ENCODE results near the gene ABLIM1. TPM values are rescaled to one million over a fixed set of nuclear protein-coding genes. Genes with fewer than 3 reads are reported as not detected.
A peak's percentile ranks its signal among the peaks of the same experiment; 100 is the strongest.

The ABLIM1 gene
- polyA plus RNA-seq, 2 donors: 104 to 121 TPM

DNA sequence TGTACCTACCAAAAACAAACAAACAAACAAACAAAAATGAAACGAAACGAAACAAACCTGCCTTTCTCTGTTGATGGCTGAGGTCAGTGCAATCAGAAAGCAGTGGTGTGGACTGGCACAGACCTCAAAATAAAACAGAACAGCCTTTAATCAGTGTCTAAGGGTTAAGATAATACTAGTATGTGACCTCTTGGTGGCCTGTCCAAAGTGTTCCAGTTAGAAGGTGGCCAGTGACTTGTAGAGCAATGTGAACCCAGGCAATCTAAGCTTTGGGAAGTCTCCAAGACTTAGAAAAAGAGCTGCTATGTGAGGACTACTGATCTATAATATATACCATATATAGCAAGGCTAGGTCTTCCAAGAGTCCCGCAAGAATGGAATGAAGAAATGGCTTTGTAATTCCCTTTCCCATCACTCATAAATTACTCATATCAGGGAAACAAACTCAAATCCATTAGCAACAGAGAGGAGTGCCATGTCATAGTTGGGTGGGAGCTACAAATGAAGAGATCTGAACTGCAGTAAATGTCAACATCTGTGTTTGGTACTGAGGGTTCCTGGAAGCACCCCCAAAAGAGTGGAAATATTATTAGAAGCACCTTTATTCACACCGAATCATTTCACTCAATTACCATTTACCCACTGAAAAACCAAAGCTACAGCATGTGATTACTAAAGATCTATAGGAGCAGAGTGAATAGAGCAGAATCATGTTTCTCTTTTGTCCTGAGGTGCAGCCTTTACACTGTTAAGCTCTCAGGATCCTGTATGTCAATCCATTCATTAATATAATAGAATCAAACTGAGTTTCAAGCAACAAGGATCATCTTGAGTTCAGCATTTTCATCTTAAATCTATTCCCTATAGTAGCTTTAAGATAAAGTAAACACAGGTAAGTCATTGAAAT, 28.0 kb downstream of the ABLIM1 start:
- WGBS, 2 donors: 72 to 74% methylated on average over 4 of the region's 4 CpGs
- Histone ChIP-seq H3K36me3 (ENCODE audit: control insufficient read depth in 2 of 2, insufficient read depth in 2 of 2, low read length in 1 of 2) (no peaks in the 10 kb centered on the region), H3K27ac (ENCODE audit: low read depth in 2 of 2, low read length in 1 of 2) (peak overlapping the region in 1 of 2 donors; percentile 53), H3K27me3 (ENCODE audit: control insufficient read depth in 1 of 2, insufficient read depth in 2 of 2, low read length in 2 of 2) (no peaks in the 10 kb centered on the region), H3K4me1 (ENCODE audit: control insufficient read depth in 2 of 2, insufficient read depth in 2 of 2, low read length in 1 of 2) (peaks cover 0 to 7% of the 10 kb centered on the region in 2 donors), H3K9me3 (ENCODE audit: control insufficient read depth in 2 of 2, insufficient read depth in 1 of 2, low read depth in 1 of 2, low read length in 1 of 2) (no peaks in the 10 kb centered on the region), H3K4me3 (ENCODE audit: low read depth in 1 of 2, low read length in 2 of 2) (peak overlapping the region in 1 of 2 donors; percentile 79)

GRCh38 chr10:114629083-114629823, 28.8 kb downstream of the ABLIM1 start:
- Histone ChIP-seq H3K4me1 (ENCODE audit: control insufficient read depth in 2 of 2, insufficient read depth in 2 of 2, low read length in 1 of 2) (peaks cover 0 to 6% of the 10 kb centered on the region in 2 donors), H3K27ac (ENCODE audit: low read depth in 2 of 2, low read length in 1 of 2) (peak overlapping the region in 1 of 2 donors; percentile 53), H3K4me3 (ENCODE audit: low read depth in 1 of 2, low read length in 2 of 2) (peak overlapping the region in 1 of 2 donors; percentile 79)

GRCh38 chr10:114628106-114628505, 30.0 kb downstream of the ABLIM1 start:
- Histone ChIP-seq H3K27me3 (ENCODE audit: control insufficient read depth in 1 of 2, insufficient read depth in 2 of 2, low read length in 2 of 2) (no peaks in the 10 kb centered on the region), H3K4me3 (ENCODE audit: low read depth in 1 of 2, low read length in 2 of 2) (no peak overlapping the region), H3K36me3 (ENCODE audit: control insufficient read depth in 2 of 2, insufficient read depth in 2 of 2, low read length in 1 of 2) (no peaks in the 10 kb centered on the region), H3K9me3 (ENCODE audit: control insufficient read depth in 2 of 2, insufficient read depth in 1 of 2, low read depth in 1 of 2, low read length in 1 of 2) (no peaks in the 10 kb centered on the region), H3K27ac (ENCODE audit: low read depth in 2 of 2, low read length in 1 of 2) (no peak overlapping the region), H3K4me1 (ENCODE audit: control insufficient read depth in 2 of 2, insufficient read depth in 2 of 2, low read length in 1 of 2) (peaks cover 0 to 6% of the 10 kb centered on the region in 2 donors)
- WGBS, 2 donors: 94 to 95% methylated on average over 3 of the region's 3 CpGs

More at GRCh38 chr10:114629083-114629823, 28.8 kb downstream of the ABLIM1 start:
- 86 to 87% methylated on average over 9 of the region's 9 CpGs for WGBS, 2 donors
- no peaks in the 10 kb centered on the region for H3K9me3 ChIP-seq (ENCODE audit: control insufficient read depth in 2 of 2, insufficient read depth in 1 of 2, low read depth in 1 of 2, low read length in 1 of 2)
- H3K36me3 ChIP-seq (ENCODE audit: control insufficient read depth in 2 of 2, insufficient read depth in 2 of 2, low read length in 1 of 2): no peaks in the 10 kb centered on the region
- no peaks in the 10 kb centered on the region for H3K27me3 ChIP-seq (ENCODE audit: control insufficient read depth in 1 of 2, insufficient read depth in 2 of 2, low read length in 2 of 2)

DNA sequence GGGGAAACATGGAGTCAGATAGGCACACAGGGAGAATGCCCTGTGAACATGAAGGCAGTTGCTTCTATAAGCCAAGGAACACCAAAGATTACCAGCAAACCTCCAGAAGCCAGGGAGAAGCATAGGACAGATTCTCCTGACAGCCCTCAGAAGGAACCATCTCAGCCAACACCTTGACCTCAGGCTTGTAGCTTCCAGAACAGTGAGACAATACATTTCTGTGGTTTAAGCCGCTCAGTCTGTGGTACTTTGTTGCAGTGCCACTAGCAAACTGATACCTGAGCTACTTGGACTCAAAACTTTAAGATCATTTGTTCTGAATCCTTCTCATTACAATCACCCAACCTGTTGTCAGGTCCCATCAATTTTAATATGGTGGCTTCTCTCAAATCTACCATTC, 31.2 kb downstream of the ABLIM1 start:
- peak overlapping the region; percentile 35 to 40 for H3K27ac ChIP-seq (ENCODE audit: low read depth in 2 of 2, low read length in 1 of 2)
- H3K4me1 ChIP-seq (ENCODE audit: control insufficient read depth in 2 of 2, insufficient read depth in 2 of 2, low read length in 1 of 2): peaks cover 0 to 4% of the 10 kb centered on the region in 2 donors
- H3K36me3 ChIP-seq (ENCODE audit: control insufficient read depth in 2 of 2, insufficient read depth in 2 of 2, low read length in 1 of 2): no peaks in the 10 kb centered on the region
- H3K9me3 ChIP-seq (ENCODE audit: control insufficient read depth in 2 of 2, insufficient read depth in 1 of 2, low read depth in 1 of 2, low read length in 1 of 2): no peaks in the 10 kb centered on the region
- no peak overlapping the region for H3K4me3 ChIP-seq (ENCODE audit: low read depth in 1 of 2, low read length in 2 of 2)
- WGBS, 2 donors: 94 to 100% methylated on average over 1 of the region's 1 CpG
- no peaks in the 10 kb centered on the region for H3K27me3 ChIP-seq (ENCODE audit: control insufficient read depth in 1 of 2, insufficient read depth in 2 of 2, low read length in 2 of 2)

DNA sequence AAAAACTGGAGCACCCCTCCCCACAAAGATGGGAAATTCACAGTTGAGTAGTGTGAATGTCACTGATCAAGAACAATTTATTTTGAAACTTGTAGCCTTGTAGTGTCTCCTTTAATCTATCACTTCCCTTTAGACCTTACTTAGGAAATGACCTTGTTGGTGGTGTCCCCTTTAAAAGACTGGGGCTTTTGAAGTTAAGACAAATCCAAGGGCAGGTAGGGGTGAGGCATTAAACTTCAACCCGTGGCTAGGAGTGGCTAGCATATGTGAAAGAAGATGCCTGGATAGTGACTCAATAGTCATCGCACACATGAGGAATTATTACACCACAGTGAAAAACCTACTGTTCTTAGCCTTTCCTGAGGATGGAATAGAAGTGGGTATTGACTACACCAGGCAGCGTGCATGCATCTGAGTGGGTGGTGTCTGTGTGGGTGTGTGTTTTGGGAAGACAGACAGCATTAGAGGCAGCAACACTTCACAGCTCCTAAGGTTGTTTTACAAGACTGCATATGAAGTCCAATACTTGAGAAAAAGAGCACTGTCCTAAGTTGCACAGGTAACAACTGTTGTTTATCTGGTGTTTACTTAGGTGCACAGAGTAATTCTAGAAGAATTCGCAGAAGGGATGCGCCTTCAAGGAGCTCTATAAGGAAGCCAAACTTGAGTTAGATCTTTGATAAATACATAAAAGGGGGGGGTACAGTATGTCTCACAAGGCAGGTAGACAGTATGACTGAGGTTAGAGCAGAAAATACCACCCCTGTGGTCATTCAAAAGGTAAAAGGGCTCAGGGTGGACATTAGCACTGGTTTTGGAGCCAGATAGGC, 32.9 kb downstream of the ABLIM1 start:
- Histone ChIP-seq H3K4me3 (ENCODE audit: low read depth in 1 of 2, low read length in 2 of 2) (no peak overlapping the region), H3K9me3 (ENCODE audit: control insufficient read depth in 2 of 2, insufficient read depth in 1 of 2, low read depth in 1 of 2, low read length in 1 of 2) (no peaks in the 10 kb centered on the region), H3K27me3 (ENCODE audit: control insufficient read depth in 1 of 2, insufficient read depth in 2 of 2, low read length in 2 of 2) (no peaks in the 10 kb centered on the region), H3K36me3 (ENCODE audit: control insufficient read depth in 2 of 2, insufficient read depth in 2 of 2, low read length in 1 of 2) (no peaks in the 10 kb centered on the region), H3K4me1 (ENCODE audit: control insufficient read depth in 2 of 2, insufficient read depth in 2 of 2, low read length in 1 of 2) (peaks cover 0 to 6% of the 10 kb centered on the region in 2 donors), H3K27ac (ENCODE audit: low read depth in 2 of 2, low read length in 1 of 2) (peak overlapping the region; percentile 76 to 77)
- WGBS, 2 donors: 74 to 78% methylated on average over 5 of the region's 5 CpGs

GRCh38 chr10:114624422-114624821, 33.7 kb downstream of the ABLIM1 start:
- H3K36me3 ChIP-seq (ENCODE audit: control insufficient read depth in 2 of 2, insufficient read depth in 2 of 2, low read length in 1 of 2): no peaks in the 10 kb centered on the region
- WGBS, 2 donors: 66 to 75% methylated on average over 2 of the region's 2 CpGs
- no peaks in the 10 kb centered on the region for H3K27me3 ChIP-seq (ENCODE audit: control insufficient read depth in 1 of 2, insufficient read depth in 2 of 2, low read length in 2 of 2)
- H3K27ac ChIP-seq (ENCODE audit: low read depth in 2 of 2, low read length in 1 of 2): peak overlapping the region; percentile 91 to 95
- no peaks in the 10 kb centered on the region for H3K9me3 ChIP-seq (ENCODE audit: control insufficient read depth in 2 of 2, insufficient read depth in 1 of 2, low read depth in 1 of 2, low read length in 1 of 2)
- peaks cover 0 to 6% of the 10 kb centered on the region in 2 donors for H3K4me1 ChIP-seq (ENCODE audit: control insufficient read depth in 2 of 2, insufficient read depth in 2 of 2, low read length in 1 of 2)
- no peak overlapping the region for H3K4me3 ChIP-seq (ENCODE audit: low read depth in 1 of 2, low read length in 2 of 2)

GRCh38 chr10:114623661-114624294, 34.3 kb downstream of the ABLIM1 start:
- Histone ChIP-seq H3K36me3 (ENCODE audit: control insufficient read depth in 2 of 2, insufficient read depth in 2 of 2, low read length in 1 of 2) (no peaks in the 10 kb centered on the region), H3K27ac (ENCODE audit: low read depth in 2 of 2, low read length in 1 of 2) (peak overlapping the region; percentile 91 to 95), H3K9me3 (ENCODE audit: control insufficient read depth in 2 of 2, insufficient read depth in 1 of 2, low read depth in 1 of 2, low read length in 1 of 2) (no peaks in the 10 kb centered on the region), H3K27me3 (ENCODE audit: control insufficient read depth in 1 of 2, insufficient read depth in 2 of 2, low read length in 2 of 2) (no peaks in the 10 kb centered on the region), H3K4me1 (ENCODE audit: control insufficient read depth in 2 of 2, insufficient read depth in 2 of 2, low read length in 1 of 2) (peaks cover 0 to 7% of the 10 kb centered on the region in 2 donors), H3K4me3 (ENCODE audit: low read depth in 1 of 2, low read length in 2 of 2) (no peak overlapping the region)
- WGBS, 2 donors: 16 to 23% methylated on average over 2 of the region's 2 CpGs

DNA sequence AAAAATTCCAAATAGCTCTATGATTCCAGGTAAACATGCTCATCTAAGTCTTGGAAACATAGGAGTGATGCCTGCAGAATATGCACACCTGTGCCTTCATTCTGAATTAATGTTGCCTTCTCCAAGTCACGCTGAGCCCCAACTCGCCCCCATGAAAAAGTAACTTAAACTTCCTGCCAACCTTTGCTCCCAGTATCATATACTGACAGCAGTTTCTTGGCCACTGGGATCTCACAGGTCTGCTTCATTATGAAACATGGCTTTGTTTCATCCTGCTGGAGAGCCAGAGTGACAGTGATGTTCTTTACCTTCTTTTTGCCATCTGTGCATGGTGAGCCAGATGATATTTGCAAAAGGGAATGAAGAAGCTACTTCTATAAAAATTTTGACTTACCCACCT, 34.9 kb downstream of the ABLIM1 start:
- 64 to 67% methylated on average over 2 of the region's 2 CpGs for WGBS, 2 donors
- peak overlapping the region; percentile 75 to 95 for H3K27ac ChIP-seq (ENCODE audit: low read depth in 2 of 2, low read length in 1 of 2)
- H3K4me3 ChIP-seq (ENCODE audit: low read depth in 1 of 2, low read length in 2 of 2): no peak overlapping the region
- peaks cover 0 to 11% of the 10 kb centered on the region in 2 donors for H3K4me1 ChIP-seq (ENCODE audit: control insufficient read depth in 2 of 2, insufficient read depth in 2 of 2, low read length in 1 of 2)
- H3K9me3 ChIP-seq (ENCODE audit: control insufficient read depth in 2 of 2, insufficient read depth in 1 of 2, low read depth in 1 of 2, low read length in 1 of 2): no peaks in the 10 kb centered on the region
- H3K27me3 ChIP-seq (ENCODE audit: control insufficient read depth in 1 of 2, insufficient read depth in 2 of 2, low read length in 2 of 2): no peaks in the 10 kb centered on the region
- H3K36me3 ChIP-seq (ENCODE audit: control insufficient read depth in 2 of 2, insufficient read depth in 2 of 2, low read length in 1 of 2): peaks cover 0 to 5% of the 10 kb centered on the region in 2 donors

Data from esophagus (tissue), 2 donors.